GM23338 (cell line): ENCODE measurements around the gene ARID4B. TPM values are rescaled to one million over a fixed set of nuclear protein-coding genes. Genes with fewer than 3 reads are reported as not detected.

ENCODE experiments used
- ATAC-seq: fragments of 200-7000 bp; cut with Tn5 transposase; 3 replicates; pipeline ENCODE4 v1.9.1; 2020
- DNase-seq: peaks from one replicate; pipeline ENCODE4 v3.0.0-alpha.2; 2015; ENCODE audit warnings: low spot score
- H2AFZ ChIP-seq: fragments of 200-600 bp; sonication (generic); 2 replicates; pipeline ENCODE4 v1.8.0; 2016; ENCODE audit warnings: antibody characterized with exemption, mild to moderate bottlenecking, moderate library complexity
- H3F3A ChIP-seq: fragments of 200-600 bp; sonication (generic); replicated peaks from 2 replicates; pipeline ENCODE4 v1.8.0; 2017; ENCODE audit warnings: antibody characterized with exemption, mixed run types, low read depth
- H3K27ac ChIP-seq: fragments of 200-600 bp; sonication (generic); 2 replicates; pipeline ENCODE4 v1.6.1; 2016; ENCODE audit warnings: low read depth
- H3K27me3 ChIP-seq: fragments of 200-600 bp; sonication (generic); 2 replicates; pipeline ENCODE4 v1.8.0; 2016; ENCODE audit warnings: mild to moderate bottlenecking, mixed run types, moderate library complexity; ENCODE audit not compliant: insufficient read depth
- H3K36me3 ChIP-seq: fragments of 200-600 bp; sonication (generic); 2 replicates; pipeline ENCODE4 v1.8.0; 2016; ENCODE audit warnings: mild to moderate bottlenecking; ENCODE audit not compliant: insufficient read depth
- H3K4me1 ChIP-seq: fragments of 200-600 bp; sonication (generic); 2 replicates; pipeline ENCODE4 v1.8.0; 2016; ENCODE audit warnings: mild to moderate bottlenecking, moderate library complexity; ENCODE audit not compliant: insufficient read depth
- H3K4me2 ChIP-seq: fragments of 200-600 bp; sonication (generic); 2 replicates; pipeline ENCODE4 v1.7.1; 2017; ENCODE audit warnings: mixed run types
- H3K4me3 ChIP-seq: fragments of 200-600 bp; sonication (generic); 2 replicates; pipeline ENCODE4 v1.6.1; 2016; ENCODE audit warnings: mixed run types
- H3K79me2 ChIP-seq: fragments of 200-600 bp; sonication (generic); replicated peaks from 2 replicates; pipeline ENCODE4 v1.8.0; 2017; ENCODE audit warnings: mild to moderate bottlenecking; ENCODE audit not compliant: insufficient read depth
- H3K9me2 ChIP-seq: fragments of 200-600 bp; sonication (generic); 2 replicates; pipeline ENCODE4 v1.8.0; 2017; ENCODE audit not compliant: insufficient read depth
- H4K20me1 ChIP-seq: fragments of 200-600 bp; sonication (generic); replicated peaks from 2 replicates; pipeline ENCODE4 v1.8.0; 2017; ENCODE audit warnings: mild to moderate bottlenecking; ENCODE audit not compliant: insufficient read depth
- H3K27ac Mint-ChIP-seq: 2 replicates; pipeline ENCODE4 v1.8.0; 2020; ENCODE audit warnings: inconsistent platforms, mild to moderate bottlenecking, moderate library complexity, mixed read lengths
- H3K27me3 Mint-ChIP-seq: 3 replicates; pipeline ENCODE4 v1.8.0; 2022; ENCODE audit warnings: low read depth, mild to moderate bottlenecking, moderate library complexity, mixed read lengths, inconsistent platforms; ENCODE audit not compliant: insufficient read depth, poor library complexity
- H3K36me3 Mint-ChIP-seq: 3 replicates; pipeline ENCODE4 v1.8.0; 2021; ENCODE audit warnings: low read depth, mild to moderate bottlenecking, inconsistent platforms, moderate library complexity, mixed read lengths
- H3K4me1 Mint-ChIP-seq: 3 replicates; pipeline ENCODE4 v1.8.0; 2020; ENCODE audit warnings: mild to moderate bottlenecking, inconsistent platforms, mixed read lengths
- H3K4me3 Mint-ChIP-seq: 3 replicates; pipeline ENCODE4 v1.8.0; 2021; ENCODE audit warnings: moderate library complexity, mild to moderate bottlenecking, inconsistent platforms, mixed read lengths
- H3K9me3 Mint-ChIP-seq: 3 replicates; pipeline ENCODE4 v1.8.0; 2020; ENCODE audit warnings: moderate library complexity, mild to moderate bottlenecking, inconsistent platforms, mixed read lengths
- CREB1 ChIP-seq: fragments of 250-450 bp; sonication (Bioruptor Pico); IDR thresholded peaks from 2 replicates; pipeline ENCODE4 v1.5.0; 2020; ENCODE audit warnings: low read depth, mild to moderate bottlenecking, moderate library complexity
- EZH2 ChIP-seq: fragments of 200-600 bp; sonication (generic); IDR thresholded peaks from one replicate; pipeline ENCODE4 v1.8.0; 2017; ENCODE audit warnings: antibody characterized with exemption, mild to moderate bottlenecking, low read depth; ENCODE audit not compliant: unreplicated experiment
- EZH2phosphoT487 ChIP-seq: fragments of 200-600 bp; sonication (generic); IDR thresholded peaks from one replicate; pipeline ENCODE4 v1.8.1; 2018; ENCODE audit warnings: antibody characterized with exemption; ENCODE audit not compliant: unreplicated experiment
- JUNB ChIP-seq: IDR thresholded peaks from one replicate; pipeline ENCODE4 v1.6.1; 2016; ENCODE audit warnings: antibody characterized with exemption; ENCODE audit not compliant: unreplicated experiment
- NANOG ChIP-seq: IDR thresholded peaks from 2 replicates; pipeline ENCODE4 v1.6.1; 2016; ENCODE audit warnings: antibody characterized with exemption, borderline replicate concordance
- POLR2AphosphoS5 ChIP-seq: IDR thresholded peaks from 2 replicates; pipeline ENCODE4 v1.6.1; 2016; ENCODE audit warnings: antibody characterized with exemption, low read depth
- STAT1 ChIP-seq: IDR thresholded peaks from one replicate; pipeline ENCODE4 v1.6.1; 2016; ENCODE audit warnings: antibody characterized with exemption; ENCODE audit not compliant: unreplicated experiment
- ZNF114 ChIP-seq: fragments of 250-450 bp; sonication (Bioruptor Pico); IDR thresholded peaks from 2 replicates; pipeline ENCODE4 v1.5.0; 2020; ENCODE audit warnings: mild to moderate bottlenecking, moderate library complexity
- ZNF331 ChIP-seq: fragments of 250-450 bp; sonication (Bioruptor Pico); IDR thresholded peaks from 2 replicates; pipeline ENCODE4 v1.5.0; 2020; ENCODE audit warnings: low read depth, mild to moderate bottlenecking, moderate library complexity
- polyA plus RNA-seq: library from polyadenylated mRNA; unstranded; fragments of >200 nt; fragmentation: Nextera tagmentation; extraction: Ambion mirVana; gene quantifications from 2 replicates; pipeline ENCODE4 v1.2.1, GENCODE V29; 2016
- total RNA-seq: library from RNA; depleted of rRNA; stranded (reverse); fragments of >200 nt; shearing (Covaris generic); gene quantifications from 2 replicates; pipeline ENCODE4 v1.2.3, GENCODE V29; 2014
- TF ChIP-seq, protein P1 (sequence below): IDR thresholded peaks from one replicate; pipeline ENCODE4 v1.6.1; 2018; ENCODE audit warnings: antibody characterized with exemption; ENCODE audit not compliant: unreplicated experiment
- TF ChIP-seq, protein P2 (sequence below): IDR thresholded peaks from 2 replicates; pipeline ENCODE4 v1.6.1; 2016; ENCODE audit warnings: antibody characterized with exemption
- TF ChIP-seq, protein P3 (sequence below): fragments of 250-450 bp; sonication (Bioruptor Pico); IDR thresholded peaks from 2 replicates; pipeline ENCODE4 v1.5.0; 2020; ENCODE audit warnings: mild to moderate bottlenecking, moderate library complexity
- TF ChIP-seq, protein P4 (sequence below), 2 experiments: fragments of 200-600 bp in 1 of 2; sonication (generic) in 1 of 2; conservative IDR thresholded peaks; 2 replicates each; pipeline versions ENCODE4 v1.5.1 to v1.6.1; 2016 to 2017; ENCODE audit warnings: antibody characterized with exemption in 2 of 2, low read depth in 2 of 2, mild to moderate bottlenecking in 2 of 2, moderate library complexity in 1 of 2

ARID4B gene
- total and polyA plus RNA-seq, 2 experiments from 2014 or later = 25.1 to 59.8 TPM

DNA sequence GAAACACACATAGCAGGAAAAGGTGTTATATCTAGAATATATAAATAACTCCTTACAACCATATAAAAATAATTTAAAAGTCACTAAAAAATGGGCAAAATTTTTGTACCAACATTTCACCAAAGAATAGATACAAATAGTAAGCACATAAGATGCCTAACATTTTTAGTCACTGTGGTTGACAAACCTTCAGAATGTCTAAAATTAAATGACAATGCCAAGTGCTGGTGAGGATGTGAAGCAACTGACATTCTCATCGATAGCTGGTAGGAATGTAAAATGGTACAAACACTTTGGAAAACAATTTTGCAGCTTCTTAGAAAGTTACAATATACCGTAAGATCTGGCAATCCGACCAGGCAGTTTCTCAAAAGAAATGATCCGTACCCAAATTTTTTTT lies 185.0 kb downstream of the ARID4B start:
- no peaks in the 10 kb centered on the region for H3F3A ChIP-seq
- no peaks in the 10 kb centered on the region; the same call in 2 of the 3 replicates for H3K9me3 Mint-ChIP-seq
- no peak overlapping the region for H3K4me3 ChIP-seq
- H3K27me3 ChIP-seq = no peaks in the 10 kb centered on the region
- H3K36me3 Mint-ChIP-seq = peaks cover 84% of the 10 kb centered on the region
- peaks cover 41% of the 10 kb centered on the region; the same call in 1 of the 2 replicates for H3K36me3 ChIP-seq
- peaks cover 59% of the 10 kb centered on the region for H3K79me2 ChIP-seq
- ATAC-seq = no peak
- H3K4me2 ChIP-seq = no peak overlapping the region
- TF ChIP-seq EZH2phosphoT487 (no peak), ZNF331 (CRISPR knock-in tag) (no peak), JUNB (no peak), CREB1 (CRISPR knock-in tag) (no peak), ZNF114 (no peak), NANOG (no peak), STAT1 (no peak), POLR2AphosphoS5 (no peak), EZH2 (no peak)
- TF ChIP-seq, protein P1, sequence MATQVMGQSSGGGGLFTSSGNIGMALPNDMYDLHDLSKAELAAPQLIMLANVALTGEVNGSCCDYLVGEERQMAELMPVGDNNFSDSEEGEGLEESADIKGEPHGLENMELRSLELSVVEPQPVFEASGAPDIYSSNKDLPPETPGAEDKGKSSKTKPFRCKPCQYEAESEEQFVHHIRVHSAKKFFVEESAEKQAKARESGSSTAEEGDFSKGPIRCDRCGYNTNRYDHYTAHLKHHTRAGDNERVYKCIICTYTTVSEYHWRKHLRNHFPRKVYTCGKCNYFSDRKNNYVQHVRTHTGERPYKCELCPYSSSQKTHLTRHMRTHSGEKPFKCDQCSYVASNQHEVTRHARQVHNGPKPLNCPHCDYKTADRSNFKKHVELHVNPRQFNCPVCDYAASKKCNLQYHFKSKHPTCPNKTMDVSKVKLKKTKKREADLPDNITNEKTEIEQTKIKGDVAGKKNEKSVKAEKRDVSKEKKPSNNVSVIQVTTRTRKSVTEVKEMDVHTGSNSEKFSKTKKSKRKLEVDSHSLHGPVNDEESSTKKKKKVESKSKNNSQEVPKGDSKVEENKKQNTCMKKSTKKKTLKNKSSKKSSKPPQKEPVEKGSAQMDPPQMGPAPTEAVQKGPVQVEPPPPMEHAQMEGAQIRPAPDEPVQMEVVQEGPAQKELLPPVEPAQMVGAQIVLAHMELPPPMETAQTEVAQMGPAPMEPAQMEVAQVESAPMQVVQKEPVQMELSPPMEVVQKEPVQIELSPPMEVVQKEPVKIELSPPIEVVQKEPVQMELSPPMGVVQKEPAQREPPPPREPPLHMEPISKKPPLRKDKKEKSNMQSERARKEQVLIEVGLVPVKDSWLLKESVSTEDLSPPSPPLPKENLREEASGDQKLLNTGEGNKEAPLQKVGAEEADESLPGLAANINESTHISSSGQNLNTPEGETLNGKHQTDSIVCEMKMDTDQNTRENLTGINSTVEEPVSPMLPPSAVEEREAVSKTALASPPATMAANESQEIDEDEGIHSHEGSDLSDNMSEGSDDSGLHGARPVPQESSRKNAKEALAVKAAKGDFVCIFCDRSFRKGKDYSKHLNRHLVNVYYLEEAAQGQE = no peak
- TF ChIP-seq, protein P2, sequence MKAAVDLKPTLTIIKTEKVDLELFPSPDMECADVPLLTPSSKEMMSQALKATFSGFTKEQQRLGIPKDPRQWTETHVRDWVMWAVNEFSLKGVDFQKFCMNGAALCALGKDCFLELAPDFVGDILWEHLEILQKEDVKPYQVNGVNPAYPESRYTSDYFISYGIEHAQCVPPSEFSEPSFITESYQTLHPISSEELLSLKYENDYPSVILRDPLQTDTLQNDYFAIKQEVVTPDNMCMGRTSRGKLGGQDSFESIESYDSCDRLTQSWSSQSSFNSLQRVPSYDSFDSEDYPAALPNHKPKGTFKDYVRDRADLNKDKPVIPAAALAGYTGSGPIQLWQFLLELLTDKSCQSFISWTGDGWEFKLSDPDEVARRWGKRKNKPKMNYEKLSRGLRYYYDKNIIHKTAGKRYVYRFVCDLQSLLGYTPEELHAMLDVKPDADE = no peak
- TF ChIP-seq, protein P3, sequence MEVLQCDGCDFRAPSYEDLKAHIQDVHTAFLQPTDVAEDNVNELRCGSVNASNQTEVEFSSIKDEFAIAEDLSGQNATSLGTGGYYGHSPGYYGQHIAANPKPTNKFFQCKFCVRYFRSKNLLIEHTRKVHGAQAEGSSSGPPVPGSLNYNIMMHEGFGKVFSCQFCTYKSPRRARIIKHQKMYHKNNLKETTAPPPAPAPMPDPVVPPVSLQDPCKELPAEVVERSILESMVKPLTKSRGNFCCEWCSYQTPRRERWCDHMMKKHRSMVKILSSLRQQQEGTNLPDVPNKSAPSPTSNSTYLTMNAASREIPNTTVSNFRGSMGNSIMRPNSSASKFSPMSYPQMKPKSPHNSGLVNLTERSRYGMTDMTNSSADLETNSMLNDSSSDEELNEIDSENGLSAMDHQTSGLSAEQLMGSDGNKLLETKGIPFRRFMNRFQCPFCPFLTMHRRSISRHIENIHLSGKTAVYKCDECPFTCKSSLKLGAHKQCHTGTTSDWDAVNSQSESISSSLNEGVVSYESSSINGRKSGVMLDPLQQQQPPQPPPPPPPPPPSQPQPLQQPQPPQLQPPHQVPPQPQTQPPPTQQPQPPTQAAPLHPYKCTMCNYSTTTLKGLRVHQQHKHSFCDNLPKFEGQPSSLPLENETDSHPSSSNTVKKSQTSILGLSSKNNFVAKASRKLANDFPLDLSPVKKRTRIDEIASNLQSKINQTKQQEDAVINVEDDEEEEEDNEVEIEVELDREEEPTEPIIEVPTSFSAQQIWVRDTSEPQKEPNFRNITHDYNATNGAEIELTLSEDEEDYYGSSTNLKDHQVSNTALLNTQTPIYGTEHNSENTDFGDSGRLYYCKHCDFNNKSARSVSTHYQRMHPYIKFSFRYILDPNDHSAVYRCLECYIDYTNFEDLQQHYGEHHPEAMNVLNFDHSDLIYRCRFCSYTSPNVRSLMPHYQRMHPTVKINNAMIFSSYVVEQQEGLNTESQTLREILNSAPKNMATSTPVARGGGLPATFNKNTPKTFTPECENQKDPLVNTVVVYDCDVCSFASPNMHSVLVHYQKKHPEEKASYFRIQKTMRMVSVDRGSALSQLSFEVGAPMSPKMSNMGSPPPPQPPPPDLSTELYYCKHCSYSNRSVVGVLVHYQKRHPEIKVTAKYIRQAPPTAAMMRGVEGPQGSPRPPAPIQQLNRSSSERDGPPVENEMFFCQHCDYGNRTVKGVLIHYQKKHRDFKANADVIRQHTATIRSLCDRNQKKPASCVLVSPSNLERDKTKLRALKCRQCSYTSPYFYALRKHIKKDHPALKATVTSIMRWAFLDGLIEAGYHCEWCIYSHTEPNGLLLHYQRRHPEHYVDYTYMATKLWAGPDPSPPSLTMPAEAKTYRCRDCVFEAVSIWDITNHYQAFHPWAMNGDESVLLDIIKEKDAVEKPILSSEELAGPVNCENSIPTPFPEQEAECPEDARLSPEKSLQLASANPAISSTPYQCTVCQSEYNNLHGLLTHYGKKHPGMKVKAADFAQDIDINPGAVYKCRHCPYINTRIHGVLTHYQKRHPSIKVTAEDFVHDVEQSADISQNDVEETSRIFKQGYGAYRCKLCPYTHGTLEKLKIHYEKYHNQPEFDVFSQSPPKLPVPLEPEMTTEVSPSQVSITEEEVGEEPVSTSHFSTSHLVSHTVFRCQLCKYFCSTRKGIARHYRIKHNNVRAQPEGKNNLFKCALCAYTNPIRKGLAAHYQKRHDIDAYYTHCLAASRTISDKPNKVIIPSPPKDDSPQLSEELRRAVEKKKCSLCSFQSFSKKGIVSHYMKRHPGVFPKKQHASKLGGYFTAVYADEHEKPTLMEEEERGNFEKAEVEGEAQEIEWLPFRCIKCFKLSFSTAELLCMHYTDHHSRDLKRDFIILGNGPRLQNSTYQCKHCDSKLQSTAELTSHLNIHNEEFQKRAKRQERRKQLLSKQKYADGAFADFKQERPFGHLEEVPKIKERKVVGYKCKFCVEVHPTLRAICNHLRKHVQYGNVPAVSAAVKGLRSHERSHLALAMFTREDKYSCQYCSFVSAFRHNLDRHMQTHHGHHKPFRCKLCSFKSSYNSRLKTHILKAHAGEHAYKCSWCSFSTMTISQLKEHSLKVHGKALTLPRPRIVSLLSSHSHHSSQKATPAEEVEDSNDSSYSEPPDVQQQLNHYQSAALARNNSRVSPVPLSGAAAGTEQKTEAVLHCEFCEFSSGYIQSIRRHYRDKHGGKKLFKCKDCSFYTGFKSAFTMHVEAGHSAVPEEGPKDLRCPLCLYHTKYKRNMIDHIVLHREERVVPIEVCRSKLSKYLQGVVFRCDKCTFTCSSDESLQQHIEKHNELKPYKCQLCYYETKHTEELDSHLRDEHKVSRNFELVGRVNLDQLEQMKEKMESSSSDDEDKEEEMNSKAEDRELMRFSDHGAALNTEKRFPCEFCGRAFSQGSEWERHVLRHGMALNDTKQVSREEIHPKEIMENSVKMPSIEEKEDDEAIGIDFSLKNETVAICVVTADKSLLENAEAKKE (CRISPR knock-in tag) = no peak
- TF ChIP-seq, protein P4, sequence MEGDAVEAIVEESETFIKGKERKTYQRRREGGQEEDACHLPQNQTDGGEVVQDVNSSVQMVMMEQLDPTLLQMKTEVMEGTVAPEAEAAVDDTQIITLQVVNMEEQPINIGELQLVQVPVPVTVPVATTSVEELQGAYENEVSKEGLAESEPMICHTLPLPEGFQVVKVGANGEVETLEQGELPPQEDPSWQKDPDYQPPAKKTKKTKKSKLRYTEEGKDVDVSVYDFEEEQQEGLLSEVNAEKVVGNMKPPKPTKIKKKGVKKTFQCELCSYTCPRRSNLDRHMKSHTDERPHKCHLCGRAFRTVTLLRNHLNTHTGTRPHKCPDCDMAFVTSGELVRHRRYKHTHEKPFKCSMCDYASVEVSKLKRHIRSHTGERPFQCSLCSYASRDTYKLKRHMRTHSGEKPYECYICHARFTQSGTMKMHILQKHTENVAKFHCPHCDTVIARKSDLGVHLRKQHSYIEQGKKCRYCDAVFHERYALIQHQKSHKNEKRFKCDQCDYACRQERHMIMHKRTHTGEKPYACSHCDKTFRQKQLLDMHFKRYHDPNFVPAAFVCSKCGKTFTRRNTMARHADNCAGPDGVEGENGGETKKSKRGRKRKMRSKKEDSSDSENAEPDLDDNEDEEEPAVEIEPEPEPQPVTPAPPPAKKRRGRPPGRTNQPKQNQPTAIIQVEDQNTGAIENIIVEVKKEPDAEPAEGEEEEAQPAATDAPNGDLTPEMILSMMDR (conservative IDR thresholded peaks at IDR 0.05; ENCODE audit: low read depth in 2 of 2) = no peak
- 0 out of 2 replicates have a peak overlapping the region, but pooled peaks have one; percentile 26 for H3K27ac ChIP-seq
- H3K4me3 Mint-ChIP-seq = no peak overlapping the region
- no peaks in the 10 kb centered on the region for H3K4me1 ChIP-seq
- no peak overlapping the region for H2AFZ ChIP-seq
- H3K27me3 Mint-ChIP-seq = peaks cover 5% of the 10 kb centered on the region
- no peak for DNase-seq
- no peaks in the 10 kb centered on the region for H3K4me1 Mint-ChIP-seq
- peaks cover 14% of the 10 kb centered on the region; the same call in 1 of the 2 replicates for H4K20me1 ChIP-seq
- no peak overlapping the region for H3K27ac Mint-ChIP-seq
- no peaks in the 10 kb centered on the region for H3K9me2 ChIP-seq
